GM23338 (cell line): ENCODE data around the gene MUS81. TPM values are rescaled to one million over a fixed set of nuclear protein-coding genes. Genes with fewer than 3 reads are reported as not detected.

Experiments used
- ATAC-seq: fragments of 200-7000 bp; cut with Tn5 transposase; 3 replicates; pipeline ENCODE4 v1.9.1; 2020
- DNase-seq: peaks from one replicate; pipeline ENCODE4 v3.0.0-alpha.2; 2015; ENCODE audit warnings: low spot score
- H2AFZ ChIP-seq: fragments of 200-600 bp; sonication (generic); 2 replicates; pipeline ENCODE4 v1.8.0; 2016; ENCODE audit warnings: antibody characterized with exemption, mild to moderate bottlenecking, moderate library complexity
- H3F3A ChIP-seq: fragments of 200-600 bp; sonication (generic); replicated peaks from 2 replicates; pipeline ENCODE4 v1.8.0; 2017; ENCODE audit warnings: antibody characterized with exemption, mixed run types, low read depth
- H3K27ac ChIP-seq: fragments of 200-600 bp; sonication (generic); 2 replicates; pipeline ENCODE4 v1.6.1; 2016; ENCODE audit warnings: low read depth
- H3K27me3 ChIP-seq: fragments of 200-600 bp; sonication (generic); 2 replicates; pipeline ENCODE4 v1.8.0; 2016; ENCODE audit warnings: mild to moderate bottlenecking, mixed run types, moderate library complexity; ENCODE audit not compliant: insufficient read depth
- H3K36me3 ChIP-seq: fragments of 200-600 bp; sonication (generic); 2 replicates; pipeline ENCODE4 v1.8.0; 2016; ENCODE audit warnings: mild to moderate bottlenecking; ENCODE audit not compliant: insufficient read depth
- H3K4me1 ChIP-seq: fragments of 200-600 bp; sonication (generic); 2 replicates; pipeline ENCODE4 v1.8.0; 2016; ENCODE audit warnings: mild to moderate bottlenecking, moderate library complexity; ENCODE audit not compliant: insufficient read depth
- H3K4me2 ChIP-seq: fragments of 200-600 bp; sonication (generic); 2 replicates; pipeline ENCODE4 v1.7.1; 2017; ENCODE audit warnings: mixed run types
- H3K4me3 ChIP-seq: fragments of 200-600 bp; sonication (generic); 2 replicates; pipeline ENCODE4 v1.6.1; 2016; ENCODE audit warnings: mixed run types
- H3K79me2 ChIP-seq: fragments of 200-600 bp; sonication (generic); replicated peaks from 2 replicates; pipeline ENCODE4 v1.8.0; 2017; ENCODE audit warnings: mild to moderate bottlenecking; ENCODE audit not compliant: insufficient read depth
- H3K9me2 ChIP-seq: fragments of 200-600 bp; sonication (generic); 2 replicates; pipeline ENCODE4 v1.8.0; 2017; ENCODE audit not compliant: insufficient read depth
- H4K20me1 ChIP-seq: fragments of 200-600 bp; sonication (generic); replicated peaks from 2 replicates; pipeline ENCODE4 v1.8.0; 2017; ENCODE audit warnings: mild to moderate bottlenecking; ENCODE audit not compliant: insufficient read depth
- H3K27ac Mint-ChIP-seq: 2 replicates; pipeline ENCODE4 v1.8.0; 2020; ENCODE audit warnings: inconsistent platforms, mild to moderate bottlenecking, moderate library complexity, mixed read lengths
- H3K27me3 Mint-ChIP-seq: 3 replicates; pipeline ENCODE4 v1.8.0; 2022; ENCODE audit warnings: low read depth, mild to moderate bottlenecking, moderate library complexity, mixed read lengths, inconsistent platforms; ENCODE audit not compliant: insufficient read depth, poor library complexity
- H3K36me3 Mint-ChIP-seq: 3 replicates; pipeline ENCODE4 v1.8.0; 2021; ENCODE audit warnings: low read depth, mild to moderate bottlenecking, inconsistent platforms, moderate library complexity, mixed read lengths
- H3K4me1 Mint-ChIP-seq: 3 replicates; pipeline ENCODE4 v1.8.0; 2020; ENCODE audit warnings: mild to moderate bottlenecking, inconsistent platforms, mixed read lengths
- H3K4me3 Mint-ChIP-seq: 3 replicates; pipeline ENCODE4 v1.8.0; 2021; ENCODE audit warnings: moderate library complexity, mild to moderate bottlenecking, inconsistent platforms, mixed read lengths
- H3K9me3 Mint-ChIP-seq: 3 replicates; pipeline ENCODE4 v1.8.0; 2020; ENCODE audit warnings: moderate library complexity, mild to moderate bottlenecking, inconsistent platforms, mixed read lengths
- CREB1 ChIP-seq: fragments of 250-450 bp; sonication (Bioruptor Pico); IDR thresholded peaks from 2 replicates; pipeline ENCODE4 v1.5.0; 2020; ENCODE audit warnings: low read depth, mild to moderate bottlenecking, moderate library complexity
- ETS1 ChIP-seq: IDR thresholded peaks from 2 replicates; pipeline ENCODE4 v1.6.1; 2016; ENCODE audit warnings: antibody characterized with exemption
- EZH2 ChIP-seq: fragments of 200-600 bp; sonication (generic); IDR thresholded peaks from one replicate; pipeline ENCODE4 v1.8.0; 2017; ENCODE audit warnings: antibody characterized with exemption, mild to moderate bottlenecking, low read depth; ENCODE audit not compliant: unreplicated experiment
- JUNB ChIP-seq: IDR thresholded peaks from one replicate; pipeline ENCODE4 v1.6.1; 2016; ENCODE audit warnings: antibody characterized with exemption; ENCODE audit not compliant: unreplicated experiment
- NANOG ChIP-seq: IDR thresholded peaks from 2 replicates; pipeline ENCODE4 v1.6.1; 2016; ENCODE audit warnings: antibody characterized with exemption, borderline replicate concordance
- POLR2AphosphoS5 ChIP-seq: IDR thresholded peaks from 2 replicates; pipeline ENCODE4 v1.6.1; 2016; ENCODE audit warnings: antibody characterized with exemption, low read depth
- STAT1 ChIP-seq: IDR thresholded peaks from one replicate; pipeline ENCODE4 v1.6.1; 2016; ENCODE audit warnings: antibody characterized with exemption; ENCODE audit not compliant: unreplicated experiment
- ZNF114 ChIP-seq: fragments of 250-450 bp; sonication (Bioruptor Pico); IDR thresholded peaks from 2 replicates; pipeline ENCODE4 v1.5.0; 2020; ENCODE audit warnings: mild to moderate bottlenecking, moderate library complexity
- ZNF331 ChIP-seq: fragments of 250-450 bp; sonication (Bioruptor Pico); IDR thresholded peaks from 2 replicates; pipeline ENCODE4 v1.5.0; 2020; ENCODE audit warnings: low read depth, mild to moderate bottlenecking, moderate library complexity
- polyA plus RNA-seq: library from polyadenylated mRNA; unstranded; fragments of >200 nt; fragmentation: Nextera tagmentation; extraction: Ambion mirVana; gene quantifications from 2 replicates; pipeline ENCODE4 v1.2.1, GENCODE V29; 2016
- total RNA-seq: library from RNA; depleted of rRNA; stranded (reverse); fragments of >200 nt; shearing (Covaris generic); gene quantifications from 2 replicates; pipeline ENCODE4 v1.2.3, GENCODE V29; 2014
- TF ChIP-seq, protein P1 (sequence below), 2 experiments: fragments of 200-600 bp in 1 of 2; sonication (generic) in 1 of 2; conservative IDR thresholded peaks; 2 replicates each; pipeline versions ENCODE4 v1.5.1 to v1.6.1; 2016 to 2017; ENCODE audit warnings: antibody characterized with exemption in 2 of 2, low read depth in 2 of 2, mild to moderate bottlenecking in 2 of 2, moderate library complexity in 1 of 2

Gene MUS81
- total and polyA plus RNA-seq, 2 experiments from 2014 or later: 38.5 to 48.6 TPM

DNA sequence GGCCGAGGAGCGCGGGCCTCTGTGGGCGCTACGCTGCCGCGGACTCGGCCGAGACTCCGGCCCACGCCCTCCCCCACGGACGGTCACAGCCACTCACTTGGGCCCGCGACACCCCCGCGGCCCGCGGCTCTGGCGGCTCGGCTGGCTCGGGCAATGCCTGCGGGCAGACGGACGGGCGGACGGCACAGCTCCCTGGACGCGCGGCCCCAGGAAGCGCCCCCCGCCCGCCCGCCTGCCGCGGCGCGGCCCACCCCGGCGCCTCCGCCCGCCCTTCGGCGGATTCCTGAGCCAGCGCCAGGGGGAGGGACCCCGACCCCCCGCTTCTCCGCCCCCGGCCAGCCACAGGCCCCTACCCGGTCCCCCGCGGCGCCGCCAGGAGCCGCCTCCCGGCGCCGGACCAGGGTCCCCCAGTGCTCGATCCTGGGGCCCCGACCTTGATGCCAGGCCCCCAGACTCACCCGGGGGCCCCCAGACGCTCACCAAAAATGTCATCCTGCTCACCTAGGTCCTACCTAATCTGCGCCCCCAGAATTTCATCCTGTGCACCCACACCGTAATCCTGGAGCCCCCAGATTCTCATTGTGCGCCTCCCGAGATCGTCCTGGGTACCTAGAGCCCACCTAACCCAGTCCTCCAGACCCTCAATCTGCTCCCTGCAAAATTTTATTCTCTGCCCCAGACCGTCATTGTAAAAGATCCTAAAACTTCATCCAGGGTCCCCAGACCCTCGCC lies 12.5 kb downstream of the MUS81 start, which contains the start of gene EFEMP2:
Gene EFEMP2, minus strand, starts transcription at position 215 of the 732 bp plus-strand sequence. CDS start 446 bp downstream, outside the sequence.
- Histone ChIP-seq H3F3A (no peaks in the 10 kb centered on the region; the same call in 1 of the 2 replicates), H4K20me1 (no peaks in the 10 kb centered on the region; the same call in 1 of the 2 replicates), H2AFZ (peak within 1 kb of the TSS; percentile 98), H3K4me3 (peak within 1 kb of the TSS; percentile 83), H3K9me2 (no peaks in the 10 kb centered on the region), H3K27me3 (peaks cover 29% of the 10 kb centered on the region), H3K4me2 (peak within 1 kb of the TSS; percentile 99), H3K79me2 (no peaks in the 10 kb centered on the region), H3K27ac (no peak within 1 kb of the TSS), H3K4me1 (no peaks in the 10 kb centered on the region; the same call in 1 of the 2 replicates), H3K36me3 (no peaks in the 10 kb centered on the region)
- Mint-ChIP-seq H3K4me3 (peak within 1 kb of the TSS; percentile 75), H3K27me3 (peaks cover 46% of the 10 kb centered on the region), H3K27ac (no peak within 1 kb of the TSS), H3K4me1 (peaks cover 3% of the 10 kb centered on the region; the same call in 2 of the 3 replicates), H3K9me3 (no peaks in the 10 kb centered on the region; the same call in 2 of the 3 replicates), H3K36me3 (no peaks in the 10 kb centered on the region)
- peak; percentile 63 for TF ChIP-seq EZH2
- no peak for TF ChIP-seq NANOG
- TF ChIP-seq ZNF331: no peak
- DNase-seq: no peak
- ATAC-seq: peak; percentile 9

DNA sequence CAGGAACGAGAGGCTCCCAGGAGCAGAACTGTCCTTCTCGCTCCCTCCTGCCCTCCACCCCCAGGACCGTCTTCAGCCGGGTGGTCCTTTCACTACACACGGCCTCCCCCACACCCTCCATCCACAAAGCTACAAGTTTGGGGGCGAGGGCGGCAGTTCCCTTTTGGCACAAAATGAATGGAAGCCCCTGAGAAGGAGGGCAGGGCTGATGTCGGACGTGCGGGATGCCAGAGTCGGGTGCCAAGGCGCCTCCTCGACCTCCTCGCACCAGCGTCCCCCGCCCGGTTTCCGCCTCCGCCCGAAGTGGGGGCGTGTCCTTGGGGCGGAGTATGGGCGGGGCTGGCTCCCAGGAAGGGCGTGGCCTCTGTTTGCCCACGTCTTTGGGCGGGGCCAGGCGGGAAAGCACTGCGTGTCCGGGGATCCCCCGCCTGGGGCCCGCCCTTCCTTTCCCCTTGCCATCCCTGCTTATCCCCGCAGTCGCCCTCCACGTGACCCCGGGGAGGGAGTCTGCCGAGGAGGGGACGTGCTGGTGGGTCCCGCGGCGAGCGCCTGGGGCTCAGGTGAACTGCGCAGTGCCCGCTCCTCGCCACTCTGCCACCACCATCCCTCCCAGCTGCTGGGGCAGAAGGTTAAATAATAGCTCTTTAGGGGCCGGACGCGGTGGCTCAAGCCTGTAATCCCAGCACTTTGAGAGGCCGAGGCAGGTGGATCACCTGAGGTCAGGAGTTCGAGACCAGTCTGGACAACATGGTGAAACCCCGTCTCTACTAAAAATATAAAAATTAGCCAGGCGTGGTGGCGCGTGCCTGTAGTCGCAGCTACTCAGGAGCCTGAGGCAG lies 13.3 kb downstream of the MUS81 start:
- H3K9me2 ChIP-seq: no peaks in the 10 kb centered on the region
- H3K4me1 Mint-ChIP-seq: peaks cover 3% of the 10 kb centered on the region; the same call in 1 of the 3 replicates
- DNase-seq: peak; percentile 96
- H3K9me3 Mint-ChIP-seq: no peaks in the 10 kb centered on the region; the same call in 2 of the 3 replicates
- H2AFZ ChIP-seq: peak overlapping the region; percentile 98
- no peaks in the 10 kb centered on the region; the same call in 1 of the 2 replicates for H4K20me1 ChIP-seq
- no peaks in the 10 kb centered on the region for H3F3A ChIP-seq
- H3K27ac Mint-ChIP-seq: no peak overlapping the region
- peak overlapping the region; percentile 99 for H3K4me2 ChIP-seq
- no peak overlapping the region for H3K27ac ChIP-seq
- no peaks in the 10 kb centered on the region; the same call in 1 of the 2 replicates for H3K4me1 ChIP-seq
- TF ChIP-seq POLR2AphosphoS5: peak; percentile 87
- no peak for TF ChIP-seq ETS1
- peak; percentile 70 for TF ChIP-seq CREB1
- H3K4me3 Mint-ChIP-seq: peak overlapping the region; percentile 75
- H3K79me2 ChIP-seq: no peaks in the 10 kb centered on the region
- ATAC-seq: peak; percentile 76
- peaks cover 27% of the 10 kb centered on the region for H3K27me3 ChIP-seq
- no peaks in the 10 kb centered on the region for H3K36me3 ChIP-seq
- no peaks in the 10 kb centered on the region for H3K36me3 Mint-ChIP-seq
- peaks cover 43% of the 10 kb centered on the region for H3K27me3 Mint-ChIP-seq
- peak overlapping the region; percentile 83 for H3K4me3 ChIP-seq

DNA sequence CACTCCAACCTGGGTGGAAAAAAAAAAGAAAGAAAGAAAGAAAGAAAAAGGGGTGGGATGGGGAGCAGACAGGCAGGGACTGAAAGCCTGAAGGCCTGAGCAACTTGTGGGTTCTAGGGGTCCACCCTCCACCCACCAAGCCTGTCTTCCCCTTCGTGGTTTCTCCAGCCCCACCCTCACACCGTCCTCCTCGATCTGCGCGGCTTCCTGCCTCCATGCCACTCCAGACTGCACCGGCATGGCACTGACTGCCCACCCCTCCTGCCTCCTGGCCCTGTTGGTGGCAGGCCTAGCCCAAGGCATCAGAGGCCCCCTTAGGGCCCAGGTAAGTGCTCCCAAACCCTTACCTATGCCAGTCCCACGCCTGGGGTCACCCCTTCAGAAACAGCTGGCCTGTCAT lies 19.4 kb downstream of the MUS81 start, which contains the start of gene CTSW:
Gene CTSW, plus strand, starts transcription at position 221 of the 400 bp plus-strand sequence. Its CDS starts 18 bp downstream, at position 239.
- Histone ChIP-seq H3K27ac (no peak within 1 kb of the TSS), H3K36me3 (peaks cover 7% of the 10 kb centered on the region; the same call in 1 of the 2 replicates), H3K9me2 (no peaks in the 10 kb centered on the region), H2AFZ (no peak within 1 kb of the TSS), H3K4me1 (no peaks in the 10 kb centered on the region), H3K27me3 (no peaks in the 10 kb centered on the region), H4K20me1 (peaks cover 3% of the 10 kb centered on the region; the same call in 1 of the 2 replicates), H3K4me3 (no peak within 1 kb of the TSS), H3K4me2 (no peak within 1 kb of the TSS), H3K79me2 (no peaks in the 10 kb centered on the region), H3F3A (0 out of 2 replicates have a peak, but pooled peaks cover 4% of the 10 kb centered on the region)
- ATAC-seq: no peak
- H3K27ac Mint-ChIP-seq: no peak within 1 kb of the TSS; the same call in 1 of the 2 replicates
- peaks cover 18% of the 10 kb centered on the region for H3K36me3 Mint-ChIP-seq
- no peak for DNase-seq
- no peak within 1 kb of the TSS; the same call in 2 of the 3 replicates for H3K4me3 Mint-ChIP-seq
- no peaks in the 10 kb centered on the region for H3K9me3 Mint-ChIP-seq
- H3K27me3 Mint-ChIP-seq: peaks cover 18% of the 10 kb centered on the region
- peaks cover 3% of the 10 kb centered on the region for H3K4me1 Mint-ChIP-seq
- TF ChIP-seq NANOG (no peak), ZNF114 (CRISPR knock-in tag) (no peak), ETS1 (no peak), EZH2 (no peak), JUNB (no peak), CREB1 (no peak), STAT1 (no peak)
- TF ChIP-seq, protein P1, sequence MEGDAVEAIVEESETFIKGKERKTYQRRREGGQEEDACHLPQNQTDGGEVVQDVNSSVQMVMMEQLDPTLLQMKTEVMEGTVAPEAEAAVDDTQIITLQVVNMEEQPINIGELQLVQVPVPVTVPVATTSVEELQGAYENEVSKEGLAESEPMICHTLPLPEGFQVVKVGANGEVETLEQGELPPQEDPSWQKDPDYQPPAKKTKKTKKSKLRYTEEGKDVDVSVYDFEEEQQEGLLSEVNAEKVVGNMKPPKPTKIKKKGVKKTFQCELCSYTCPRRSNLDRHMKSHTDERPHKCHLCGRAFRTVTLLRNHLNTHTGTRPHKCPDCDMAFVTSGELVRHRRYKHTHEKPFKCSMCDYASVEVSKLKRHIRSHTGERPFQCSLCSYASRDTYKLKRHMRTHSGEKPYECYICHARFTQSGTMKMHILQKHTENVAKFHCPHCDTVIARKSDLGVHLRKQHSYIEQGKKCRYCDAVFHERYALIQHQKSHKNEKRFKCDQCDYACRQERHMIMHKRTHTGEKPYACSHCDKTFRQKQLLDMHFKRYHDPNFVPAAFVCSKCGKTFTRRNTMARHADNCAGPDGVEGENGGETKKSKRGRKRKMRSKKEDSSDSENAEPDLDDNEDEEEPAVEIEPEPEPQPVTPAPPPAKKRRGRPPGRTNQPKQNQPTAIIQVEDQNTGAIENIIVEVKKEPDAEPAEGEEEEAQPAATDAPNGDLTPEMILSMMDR (conservative IDR thresholded peaks at IDR 0.05; ENCODE audit: low read depth in 2 of 2): no peak
